Activated T-cell treated with anti-CD3 and anti-CD28 coated beads, Interleukin-2, amount 50 U/mL, for 4 hours (primary cell): Measurements from ENCODE around the gene CT47A1. TPM values are rescaled to one million over a fixed set of nuclear protein-coding genes. Genes with fewer than 3 reads are reported as not detected.
"Not testable (repeated sequence)": the region's sequence is repeated elsewhere in the genome, so short reads cannot be mapped to it uniquely, and the experiment has no call there.

Source experiments
- ATAC-seq, 2 donors: fragments of 200-7000 bp; cut with Tn5 transposase; one replicate each; pipeline ENCODE4 v1.10.0; 2021
- DNase-seq: peaks from one replicate; pipeline ENCODE4 v3.0.0-alpha.2; 2020
- H3K27me3 Mint-ChIP-seq: one replicate; pipeline ENCODE4 v1.8.0; 2021; ENCODE audit warnings: low read depth, mixed read lengths
- H3K36me3 Mint-ChIP-seq: one replicate; pipeline ENCODE4 v1.8.0; 2022; ENCODE audit warnings: mixed read lengths; ENCODE audit not compliant: insufficient read depth
- H3K4me1 Mint-ChIP-seq: one replicate; pipeline ENCODE4 v1.8.0; 2021; ENCODE audit warnings: low read depth, mixed read lengths
- H3K4me3 Mint-ChIP-seq: one replicate; pipeline ENCODE4 v1.8.0; 2021; ENCODE audit warnings: mild to moderate bottlenecking, moderate library complexity, mixed read lengths
- H3K9me3 Mint-ChIP-seq: one replicate; pipeline ENCODE4 v1.8.0; 2021; ENCODE audit warnings: mixed read lengths
- total RNA-seq, 3 donors: library from RNA; stranded (reverse); gene quantifications; one replicate each; pipeline ENCODE4 v1.2.1, GENCODE V29; 2021

Gene CT47A1
- total RNA-seq = not detected

GRCh38 chrX:120985660-120986059 is at the start of gene CT47A1:
Gene CT47A1, minus strand, starts transcription at chrX:120985760. Its CDS starts 231 bp downstream, at chrX:120985529.
- H3K27me3 Mint-ChIP-seq, H3K36me3 Mint-ChIP-seq, H3K4me1 Mint-ChIP-seq, DNase-seq, ATAC-seq, H3K9me3 Mint-ChIP-seq, H3K4me3 Mint-ChIP-seq: not testable (repeated sequence)

- Mint-ChIP-seq H3K9me3 (no peaks in the 10 kb centered on the region), H3K4me3 (no peak overlapping the region), H3K36me3 (no peaks in the 10 kb centered on the region), H3K4me1 (no peaks in the 10 kb centered on the region), H3K27me3 (no peaks in the 10 kb centered on the region)
- no peak for DNase-seq
- ATAC-seq = no peak
These were observed 47.0 kb upstream of the CT47A1 start for GRCh38 chrX:121032531-121032930.

GRCh38 chrX:121030083-121030482 is 44.5 kb upstream of the CT47A1 start:
- Mint-ChIP-seq H3K27me3 (no peaks in the 10 kb centered on the region), H3K4me3 (no peak overlapping the region), H3K36me3 (no peaks in the 10 kb centered on the region), H3K9me3 (no peaks in the 10 kb centered on the region), H3K4me1 (no peaks in the 10 kb centered on the region)
- ATAC-seq = no peak
- DNase-seq = no peak

GRCh38 chrX:121028419-121028818 is 42.9 kb upstream of the CT47A1 start:
- H3K9me3 Mint-ChIP-seq = no peaks in the 10 kb centered on the region
- no peak for ATAC-seq
- H3K27me3 Mint-ChIP-seq = no peaks in the 10 kb centered on the region
- no peaks in the 10 kb centered on the region for H3K36me3 Mint-ChIP-seq
- no peak for DNase-seq
- no peaks in the 10 kb centered on the region for H3K4me1 Mint-ChIP-seq
- no peak overlapping the region for H3K4me3 Mint-ChIP-seq

GRCh38 chrX:121014826-121015225 is 29.3 kb upstream of the CT47A1 start:
- Mint-ChIP-seq H3K4me1 (no peaks in the 10 kb centered on the region), H3K4me3 (no peak overlapping the region), H3K36me3 (no peaks in the 10 kb centered on the region), H3K9me3 (no peaks in the 10 kb centered on the region), H3K27me3 (no peaks in the 10 kb centered on the region)
- no peak for ATAC-seq
- no peak for DNase-seq

- no peak for DNase-seq
- no peaks in the 10 kb centered on the region for H3K27me3 Mint-ChIP-seq
- H3K36me3 Mint-ChIP-seq = no peaks in the 10 kb centered on the region
- ATAC-seq = no peak
- H3K4me1 Mint-ChIP-seq = no peaks in the 10 kb centered on the region
- no peaks in the 10 kb centered on the region for H3K9me3 Mint-ChIP-seq
- no peak overlapping the region for H3K4me3 Mint-ChIP-seq
These were observed 28.4 kb upstream of the CT47A1 start for GRCh38 chrX:121013897-121014455.

GRCh38 chrX:121011254-121011653 is 25.7 kb upstream of the CT47A1 start:
- no peak overlapping the region for H3K4me3 Mint-ChIP-seq
- peaks cover under 1% of the 10 kb centered on the region for H3K9me3 Mint-ChIP-seq
- DNase-seq (no peak), ATAC-seq (no peak)
- no peaks in the 10 kb centered on the region for H3K36me3 Mint-ChIP-seq
- H3K27me3 Mint-ChIP-seq = no peaks in the 10 kb centered on the region
- H3K4me1 Mint-ChIP-seq = no peaks in the 10 kb centered on the region

- H3K27me3 Mint-ChIP-seq = no peaks in the 10 kb centered on the region
- peaks cover 4% of the 10 kb centered on the region for H3K9me3 Mint-ChIP-seq
- DNase-seq (no peak), ATAC-seq (no peak)
- H3K36me3 Mint-ChIP-seq = no peaks in the 10 kb centered on the region
- H3K4me3 Mint-ChIP-seq = no peak overlapping the region
- no peaks in the 10 kb centered on the region for H3K4me1 Mint-ChIP-seq
These were observed 24.7 kb upstream of the CT47A1 start for GRCh38 chrX:121010218-121010617.

GRCh38 chrX:121009764-121010163 is 24.2 kb upstream of the CT47A1 start:
- Mint-ChIP-seq H3K4me3 (no peak overlapping the region), H3K27me3 (no peaks in the 10 kb centered on the region), H3K4me1 (no peaks in the 10 kb centered on the region), H3K9me3 (peaks cover 4% of the 10 kb centered on the region), H3K36me3 (no peaks in the 10 kb centered on the region)
- ATAC-seq = no peak
- DNase-seq = no peak

- no peak overlapping the region for H3K4me3 Mint-ChIP-seq
These were observed 23.4 kb upstream of the CT47A1 start for GRCh38 chrX:121008920-121009319.

GRCh38 chrX:121000589-121000988 is 15.0 kb upstream of the CT47A1 start:
- Mint-ChIP-seq H3K9me3 (no peaks in the 10 kb centered on the region), H3K4me3 (no peak overlapping the region), H3K27me3 (no peaks in the 10 kb centered on the region), H3K36me3 (no peaks in the 10 kb centered on the region), H3K4me1 (peaks cover 2% of the 10 kb centered on the region)
- no peak for DNase-seq
- ATAC-seq = no peak

More at GRCh38 chrX:121008920-121009319, 23.4 kb upstream of the CT47A1 start:
- Mint-ChIP-seq H3K36me3 (no peaks in the 10 kb centered on the region), H3K27me3 (no peaks in the 10 kb centered on the region), H3K9me3 (peaks cover 4% of the 10 kb centered on the region), H3K4me1 (no peaks in the 10 kb centered on the region)
- ATAC-seq (no peak), DNase-seq (no peak)

GRCh38 chrX:120999413-120999812 is 13.9 kb upstream of the CT47A1 start:
- DNase-seq (no peak), ATAC-seq (no peak)
- no peaks in the 10 kb centered on the region for H3K9me3 Mint-ChIP-seq
- H3K27me3 Mint-ChIP-seq = no peaks in the 10 kb centered on the region
- H3K4me1 Mint-ChIP-seq = peaks cover 2% of the 10 kb centered on the region
- H3K36me3 Mint-ChIP-seq = no peaks in the 10 kb centered on the region
- no peak overlapping the region for H3K4me3 Mint-ChIP-seq

- not testable (repeated sequence) for DNase-seq, H3K9me3 Mint-ChIP-seq, H3K36me3 Mint-ChIP-seq, H3K27me3 Mint-ChIP-seq, ATAC-seq, H3K4me1 Mint-ChIP-seq, H3K4me3 Mint-ChIP-seq
These were observed 29.1 kb downstream of the CT47A1 start, which contains the start of gene CT47A7 for GRCh38 chrX:120956500-120956899. Gene CT47A7, minus strand, starts transcription at chrX:120956600. Its CDS starts 255 bp downstream, at chrX:120956345.
